Measurements from ENCODE around the gene FNDC3B.

GRCh38 chr3:172020763-172021162, 18.6 kb upstream of the FNDC3B start:
- TF ChIP-seq, protein P1, sequence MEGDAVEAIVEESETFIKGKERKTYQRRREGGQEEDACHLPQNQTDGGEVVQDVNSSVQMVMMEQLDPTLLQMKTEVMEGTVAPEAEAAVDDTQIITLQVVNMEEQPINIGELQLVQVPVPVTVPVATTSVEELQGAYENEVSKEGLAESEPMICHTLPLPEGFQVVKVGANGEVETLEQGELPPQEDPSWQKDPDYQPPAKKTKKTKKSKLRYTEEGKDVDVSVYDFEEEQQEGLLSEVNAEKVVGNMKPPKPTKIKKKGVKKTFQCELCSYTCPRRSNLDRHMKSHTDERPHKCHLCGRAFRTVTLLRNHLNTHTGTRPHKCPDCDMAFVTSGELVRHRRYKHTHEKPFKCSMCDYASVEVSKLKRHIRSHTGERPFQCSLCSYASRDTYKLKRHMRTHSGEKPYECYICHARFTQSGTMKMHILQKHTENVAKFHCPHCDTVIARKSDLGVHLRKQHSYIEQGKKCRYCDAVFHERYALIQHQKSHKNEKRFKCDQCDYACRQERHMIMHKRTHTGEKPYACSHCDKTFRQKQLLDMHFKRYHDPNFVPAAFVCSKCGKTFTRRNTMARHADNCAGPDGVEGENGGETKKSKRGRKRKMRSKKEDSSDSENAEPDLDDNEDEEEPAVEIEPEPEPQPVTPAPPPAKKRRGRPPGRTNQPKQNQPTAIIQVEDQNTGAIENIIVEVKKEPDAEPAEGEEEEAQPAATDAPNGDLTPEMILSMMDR (IDR thresholded peaks at IDR 0.05): no peak
- TF ChIP-seq EZH2phosphoT487 (IDR thresholded peaks at IDR 0.05): no peak

Measured in neural progenitor cell (in vitro differentiated cells).